Astrocyte of the hippocampus (primary cell): Measurements from ENCODE around the gene XYLT2.
"Not testable (repeated sequence)": the region's sequence is repeated elsewhere in the genome, so short reads cannot be mapped to it uniquely, and the experiment has no call there.

Source experiments
- DNase-seq: peaks from one replicate; pipeline ENCODE4 v3.0.0; 2011; ENCODE audit warnings: low read depth, low spot score

The XYLT2 gene

GRCh38 chr17:50389534-50389933, 43.6 kb downstream of the XYLT2 start:
- DNase-seq = no peak

GRCh38 chr17:50392621-50393020, 46.7 kb downstream of the XYLT2 start:
- DNase-seq = no peak

GRCh38 chr17:50393700-50394099, 47.8 kb downstream of the XYLT2 start:
- no peak for DNase-seq

GRCh38 chr17:50394711-50395110, 48.8 kb downstream of the XYLT2 start:
- no peak for DNase-seq

GRCh38 chr17:50396261-50397110, 50.6 kb downstream of the XYLT2 start:
- peak; percentile 61 for DNase-seq

- DNase-seq = peak; percentile 96
Observed at GRCh38 chr17:50397111-50397918, 51.4 kb downstream of the XYLT2 start, which contains the start of gene LRRC59. LRRC59 (minus strand) TSS chr17:50397523; CDS start chr17:50397317, 206 bp downstream.

- DNase-seq = no peak
Observed at GRCh38 chr17:50397919-50398285, 52.0 kb downstream of the XYLT2 start.

GRCh38 chr17:50398672-50399071, 52.7 kb downstream of the XYLT2 start:
- DNase-seq = not testable (repeated sequence)

- DNase-seq = not testable (repeated sequence)
Observed at GRCh38 chr17:50399591-50399990, 53.7 kb downstream of the XYLT2 start.

GRCh38 chr17:50405351-50405750, 59.4 kb downstream of the XYLT2 start:
- DNase-seq = not testable (repeated sequence)

GRCh38 chr17:50406578-50406977, 60.7 kb downstream of the XYLT2 start:
- DNase-seq = no peak

GRCh38 chr17:50407921-50408320, 62.0 kb downstream of the XYLT2 start:
- DNase-seq = no peak
